Measurements from ENCODE around the gene GRAMD1A. TPM values are rescaled to one million over a fixed set of nuclear protein-coding genes. Genes with fewer than 3 reads are reported as not detected.
A peak's percentile ranks its signal among the peaks of the same experiment; 100 is the strongest.

GRAMD1A gene
- total and polyA plus RNA-seq, 9 donors = 44.5 to 93.7 (median 71.6) TPM

GRCh38 chr19:35044317-35045117 is 44.4 kb downstream of the GRAMD1A start:
- DNase-seq = peak in 3 of 5 donors; percentile 50 to 69 (median 59)
- intact Hi-C loops (cut with DNase I) = no loop called here

DNA sequence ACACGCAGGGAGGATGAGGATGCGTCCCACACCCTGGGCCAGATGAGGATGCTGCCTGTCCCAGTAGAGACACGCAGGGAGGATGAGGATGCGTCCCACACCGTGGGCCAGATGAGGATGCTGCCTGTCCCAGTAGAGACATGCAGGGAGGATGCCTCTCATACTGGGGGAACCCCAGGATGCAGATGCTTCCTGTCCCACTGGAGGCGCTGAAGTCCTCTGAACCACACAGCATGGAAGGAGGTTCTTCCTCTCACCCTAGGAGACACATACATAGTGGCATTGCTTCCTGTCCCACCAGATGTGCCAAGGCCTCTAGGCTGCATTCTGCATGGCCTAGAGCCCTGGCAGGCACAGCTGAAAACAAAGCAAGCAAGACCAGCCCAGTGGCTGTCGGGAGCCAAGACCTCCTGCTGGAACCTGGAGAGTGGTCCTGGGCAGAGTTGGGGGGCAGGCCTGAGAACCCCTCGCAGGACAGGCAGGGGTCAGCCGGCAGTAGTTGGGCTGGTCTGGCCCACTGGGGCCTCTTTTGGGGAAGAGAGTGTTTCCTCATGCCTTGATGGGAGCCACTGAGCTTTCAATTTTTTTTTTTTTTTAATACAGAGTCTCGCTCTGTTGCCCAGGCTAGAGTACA is 45.7 kb downstream of the GRAMD1A start:
- peak in 2 of 5 donors; percentile 14 to 18 for DNase-seq
- no peaks in the 10 kb centered on the region for H3K9me3 ChIP-seq
- intact Hi-C loops (cut with DNase I) = no loop called here
- TF ChIP-seq CTCF (IDR thresholded peaks at IDR 0.05) (no peak), EP300 (IDR thresholded peaks at IDR 0.05) (no peak), POLR2A (IDR thresholded peaks at IDR 0.05) (no peak)
- H3K27ac ChIP-seq = no peak overlapping the region
- H3K36me3 ChIP-seq = no peaks in the 10 kb centered on the region
- 59 to 67% (median 60%) methylated on average over 10 of the region's 10 CpGs for WGBS, 3 donors
- peaks cover 13% of the 10 kb centered on the region for H3K4me1 ChIP-seq (ENCODE audit: insufficient read depth)
- no peaks in the 10 kb centered on the region for H3K27me3 ChIP-seq
- H3K4me3 ChIP-seq = no peak overlapping the region

More at GRCh38 chr19:35044317-35045117, 44.4 kb downstream of the GRAMD1A start:
- no peak overlapping the region for H3K4me3 ChIP-seq
- TF ChIP-seq CTCF (IDR thresholded peaks at IDR 0.05) (peak; percentile 37 to 68 (median 41)), EP300 (IDR thresholded peaks at IDR 0.05) (no peak)
- no peak overlapping the region for H3K27ac ChIP-seq
- H3K27me3 ChIP-seq = no peaks in the 10 kb centered on the region
- no peaks in the 10 kb centered on the region for H3K9me3 ChIP-seq
- 59 to 63% (median 60%) methylated on average over 9 of the region's 9 CpGs for WGBS, 3 donors
- no peaks in the 10 kb centered on the region for H3K36me3 ChIP-seq
- H3K4me1 ChIP-seq (ENCODE audit: insufficient read depth) = peaks cover 18% of the 10 kb centered on the region

- intact Hi-C loops (cut with DNase I) = no loop called here
- H3K27ac ChIP-seq = no peak overlapping the region
- no peak for DNase-seq
- no peaks in the 10 kb centered on the region for H3K9me3 ChIP-seq
- H3K4me1 ChIP-seq (ENCODE audit: insufficient read depth) = peaks cover 8% of the 10 kb centered on the region
- H3K4me3 ChIP-seq = no peak overlapping the region
- no peaks in the 10 kb centered on the region for H3K36me3 ChIP-seq
- TF ChIP-seq POLR2A (IDR thresholded peaks at IDR 0.05) (no peak), EP300 (IDR thresholded peaks at IDR 0.05) (no peak)
- 89 to 95% (median 93%) methylated on average over 5 of the region's 5 CpGs for WGBS, 3 donors
- H3K27me3 ChIP-seq = no peaks in the 10 kb centered on the region
Measured at GRCh38 chr19:35046461-35046860, 46.3 kb downstream of the GRAMD1A start.

- Histone ChIP-seq H3K9me3 (no peaks in the 10 kb centered on the region), H3K4me1 (ENCODE audit: insufficient read depth) (no peaks in the 10 kb centered on the region), H3K4me3 (no peak overlapping the region), H3K36me3 (no peaks in the 10 kb centered on the region), H3K27ac (no peak overlapping the region), H3K27me3 (no peaks in the 10 kb centered on the region)
- WGBS, 3 donors = 58 to 67% (median 63%) methylated on average over 12 of the region's 12 CpGs
- peak in 1 of 5 donors; percentile 16 for DNase-seq
- intact Hi-C loops (cut with DNase I) = no loop called here
- TF ChIP-seq CTCF (IDR thresholded peaks at IDR 0.05) (no peak), POLR2A (IDR thresholded peaks at IDR 0.05) (no peak), EP300 (IDR thresholded peaks at IDR 0.05) (no peak)
Measured at GRCh38 chr19:35048911-35049411, 48.8 kb downstream of the GRAMD1A start.
